K562 (cell line): ENCODE results near the gene MSRB2. TPM values are rescaled to one million over a fixed set of nuclear protein-coding genes. Genes with fewer than 3 reads are reported as not detected.

Experiments used
- ESRRA ChIP-seq: fragments of 450-650 bp; IDR thresholded peaks from 2 replicates; pipeline ENCODE4 v1.6.1; 2014; ENCODE audit warnings: low read depth, mild to moderate bottlenecking, moderate library complexity, borderline replicate concordance
- FOSL1 ChIP-seq: fragments of 200-800 bp; sonication (Bioruptor generic); conservative IDR thresholded peaks from 2 replicates; pipeline ENCODE4 v1.6.1; 2016; ENCODE audit warnings: missing genetic modification characterization, missing compliant biosample characterization
- FOXJ2 ChIP-seq: fragments of 200-800 bp; sonication (Bioruptor generic); IDR thresholded peaks from 2 replicates; pipeline ENCODE4 v1.6.1; 2016; ENCODE audit warnings: missing genetic modification characterization, missing compliant biosample characterization
- HDAC6 ChIP-seq: IDR thresholded peaks from 2 replicates; pipeline ENCODE4 v1.6.1; 2012; ENCODE audit warnings: low read depth, mild to moderate bottlenecking, control low read depth, inconsistent platforms, low read length, moderate library complexity
- NBN ChIP-seq: fragments of 450-650 bp; IDR thresholded peaks from 2 replicates; pipeline ENCODE4 v1.6.1; 2016; ENCODE audit warnings: low read depth, mild to moderate bottlenecking
- NEUROD1 ChIP-seq: fragments of 150-350 bp; IDR thresholded peaks from 2 replicates; pipeline ENCODE4 v1.6.1; 2014; ENCODE audit warnings: borderline replicate concordance, low read length, low read depth; ENCODE audit not compliant: partially characterized antibody
- NFYB ChIP-seq: IDR thresholded peaks from 2 replicates; pipeline ENCODE4 v1.6.1; 2011; ENCODE audit warnings: mild to moderate bottlenecking, moderate library complexity; ENCODE audit not compliant: insufficient read length; ENCODE audit errors: extremely low read depth
- OTX1 ChIP-seq: fragments of 450-650 bp; formaldehyde crosslinking; IDR thresholded peaks from 2 replicates; pipeline ENCODE4 v1.4.0; 2022; ENCODE audit warnings: mild to moderate bottlenecking
- RNF2 ChIP-seq: sonication (generic); IDR thresholded peaks from 2 replicates; pipeline ENCODE4 v1.6.1; 2016
- SUPT5H ChIP-seq: fragments of 450-650 bp; IDR thresholded peaks from 2 replicates; pipeline ENCODE4 v1.6.1; 2016
- ZFP30 ChIP-seq: fragments of 250-450 bp; sonication (Bioruptor Pico); IDR thresholded peaks from 2 replicates; pipeline ENCODE4 v1.8.0; 2022; ENCODE audit warnings: moderate library complexity, mild to moderate bottlenecking, inconsistent platforms, borderline replicate concordance
- ZKSCAN1 ChIP-seq: fragments of 150-350 bp; IDR thresholded peaks from 2 replicates; pipeline ENCODE4 v1.6.1; 2016; ENCODE audit warnings: low read depth, low read length
- ZNF140 ChIP-seq: fragments of 250-450 bp; sonication (Bioruptor Pico); IDR thresholded peaks from 2 replicates; pipeline ENCODE4 v1.8.0; 2021; ENCODE audit warnings: moderate library complexity, mild to moderate bottlenecking, inconsistent platforms
- ZNF436 ChIP-seq: fragments of 250-450, 450-650 bp; sonication (Bioruptor Pico); formaldehyde crosslinking; IDR thresholded peaks from 2 replicates; pipeline ENCODE4 v1.7.0; 2020; ENCODE audit warnings: mild to moderate bottlenecking
- polyA plus RNA-seq, 8 experiments: library from polyadenylated mRNA; depleted of rRNA in 4 of 8; stranded (reverse) in 5 of 8; unstranded in 3 of 8; fragments of >200 nt; fragmentation: Nextera tagmentation in 2 of 8; fragmentation: Illumina TruSeq in 1 of 8; extraction: Ambion mirVana in 2 of 8; extraction: Trizol in 1 of 8; gene quantifications; 2 replicates each; pipeline versions ENCODE4 v1.2.1 to v1.2.3, GENCODE V29; 2011 to 2014; ENCODE audit warnings: inconsistent platforms in 1 of 8, missing spikeins in 1 of 8
- total RNA-seq, 7 experiments: library from RNA; depleted of rRNA in 6 of 7; stranded (reverse); fragments of >200 nt in 6 of 7; fragmentation: Illumina TruSeq in 2 of 7; extraction: Trizol in 2 of 7; gene quantifications; 2 replicates each; pipeline versions ENCODE4 v1.2.1 to v1.2.3, GENCODE V29; 2011 to 2021; ENCODE audit warnings: low replicate concordance in 1 of 7
- TF ChIP-seq, protein P1 (sequence below): fragments of 450-650 bp; formaldehyde crosslinking; IDR thresholded peaks from 2 replicates; pipeline ENCODE4 v1.4.0; 2022; ENCODE audit warnings: missing genetic modification characterization
- TF ChIP-seq, protein P2 (sequence below): IDR thresholded peaks from 3 replicates; pipeline ENCODE4 v1.6.1; 2011; ENCODE audit warnings: borderline replicate concordance, mild to moderate bottlenecking; ENCODE audit not compliant: insufficient read length, insufficient read depth
- TF ChIP-seq, protein P3 (sequence below): sonication (generic); formaldehyde crosslinking; IDR thresholded peaks from 2 replicates; pipeline ENCODE4 v1.8.0; 2022; ENCODE audit warnings: mild to moderate bottlenecking, missing genetic modification reagents
- TF ChIP-seq, protein P4 (sequence below): fragments of 250-450 bp; sonication (Bioruptor Pico); IDR thresholded peaks from 2 replicates; pipeline ENCODE4 v1.8.0; 2021; ENCODE audit warnings: moderate library complexity, mild to moderate bottlenecking, inconsistent platforms
- TF ChIP-seq, protein P5 (sequence below): fragments of 450-650 bp; IDR thresholded peaks from 2 replicates; pipeline ENCODE4 v1.6.1; 2018; ENCODE audit not compliant: partially characterized antibody
- TF ChIP-seq, protein P6 (sequence below): sonication (generic); formaldehyde crosslinking; IDR thresholded peaks from 2 replicates; pipeline ENCODE4 v1.9.0; 2022; ENCODE audit warnings: mild to moderate bottlenecking, missing genetic modification reagents

MSRB2 gene
- total and polyA plus RNA-seq, 9 of the 15 experiments (the other 6 are each of a cell fraction or from before 2014, with no cell fraction given), result 1.5 to 22.3 (median 5.9) TPM

DNA sequence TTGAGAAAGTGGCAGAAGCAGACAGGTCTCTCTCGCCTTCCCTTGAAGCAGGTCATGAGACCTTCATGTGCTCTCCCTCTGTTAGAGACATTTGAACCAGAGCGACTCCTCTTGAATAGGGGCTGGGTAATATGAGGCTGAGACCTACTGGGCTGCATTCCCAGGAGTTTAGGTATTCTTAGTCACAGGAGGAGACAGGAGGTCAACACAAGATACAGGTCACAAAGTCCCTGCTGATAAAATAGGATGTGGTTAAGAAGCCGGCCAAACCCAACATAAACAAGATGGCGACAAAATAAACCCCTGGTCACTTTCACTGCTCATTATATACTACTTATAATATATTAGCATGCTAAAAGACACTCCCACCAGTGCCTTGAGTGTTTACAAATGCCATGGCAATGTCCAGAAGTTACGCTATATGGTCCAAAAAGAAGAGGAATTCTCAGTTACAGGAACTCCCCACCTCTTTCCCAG, 43.5 kb upstream of the MSRB2 start (continued):
- TF ChIP-seq, protein P1, sequence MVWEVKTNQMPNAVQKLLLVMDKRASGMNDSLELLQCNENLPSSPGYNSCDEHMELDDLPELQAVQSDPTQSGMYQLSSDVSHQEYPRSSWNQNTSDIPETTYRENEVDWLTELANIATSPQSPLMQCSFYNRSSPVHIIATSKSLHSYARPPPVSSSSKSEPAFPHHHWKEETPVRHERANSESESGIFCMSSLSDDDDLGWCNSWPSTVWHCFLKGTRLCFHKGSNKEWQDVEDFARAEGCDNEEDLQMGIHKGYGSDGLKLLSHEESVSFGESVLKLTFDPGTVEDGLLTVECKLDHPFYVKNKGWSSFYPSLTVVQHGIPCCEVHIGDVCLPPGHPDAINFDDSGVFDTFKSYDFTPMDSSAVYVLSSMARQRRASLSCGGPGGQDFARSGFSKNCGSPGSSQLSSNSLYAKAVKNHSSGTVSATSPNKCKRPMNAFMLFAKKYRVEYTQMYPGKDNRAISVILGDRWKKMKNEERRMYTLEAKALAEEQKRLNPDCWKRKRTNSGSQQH (CRISPR knock-in tag), result no peak
- peak; percentile 77; the same call in 1 of the 2 replicates for TF ChIP-seq ESRRA
- TF ChIP-seq FOXJ2 (tag), result no peak
- no peak for TF ChIP-seq NFYB
- TF ChIP-seq, protein P2, sequence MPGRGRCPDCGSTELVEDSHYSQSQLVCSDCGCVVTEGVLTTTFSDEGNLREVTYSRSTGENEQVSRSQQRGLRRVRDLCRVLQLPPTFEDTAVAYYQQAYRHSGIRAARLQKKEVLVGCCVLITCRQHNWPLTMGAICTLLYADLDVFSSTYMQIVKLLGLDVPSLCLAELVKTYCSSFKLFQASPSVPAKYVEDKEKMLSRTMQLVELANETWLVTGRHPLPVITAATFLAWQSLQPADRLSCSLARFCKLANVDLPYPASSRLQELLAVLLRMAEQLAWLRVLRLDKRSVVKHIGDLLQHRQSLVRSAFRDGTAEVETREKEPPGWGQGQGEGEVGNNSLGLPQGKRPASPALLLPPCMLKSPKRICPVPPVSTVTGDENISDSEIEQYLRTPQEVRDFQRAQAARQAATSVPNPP, result no peak
- TF ChIP-seq, protein P3, sequence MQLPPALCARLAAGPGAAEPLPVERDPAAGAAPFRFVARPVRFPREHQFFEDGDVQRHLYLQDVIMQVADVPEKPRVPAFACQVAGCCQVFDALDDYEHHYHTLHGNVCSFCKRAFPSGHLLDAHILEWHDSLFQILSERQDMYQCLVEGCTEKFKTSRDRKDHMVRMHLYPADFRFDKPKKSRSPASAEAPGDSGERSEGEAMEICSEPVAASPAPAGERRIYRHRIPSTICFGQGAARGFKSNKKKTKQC (CRISPR knock-in tag), result no peak
- TF ChIP-seq NBN, result no peak
- no peak for TF ChIP-seq ZNF436
- TF ChIP-seq, protein P4, sequence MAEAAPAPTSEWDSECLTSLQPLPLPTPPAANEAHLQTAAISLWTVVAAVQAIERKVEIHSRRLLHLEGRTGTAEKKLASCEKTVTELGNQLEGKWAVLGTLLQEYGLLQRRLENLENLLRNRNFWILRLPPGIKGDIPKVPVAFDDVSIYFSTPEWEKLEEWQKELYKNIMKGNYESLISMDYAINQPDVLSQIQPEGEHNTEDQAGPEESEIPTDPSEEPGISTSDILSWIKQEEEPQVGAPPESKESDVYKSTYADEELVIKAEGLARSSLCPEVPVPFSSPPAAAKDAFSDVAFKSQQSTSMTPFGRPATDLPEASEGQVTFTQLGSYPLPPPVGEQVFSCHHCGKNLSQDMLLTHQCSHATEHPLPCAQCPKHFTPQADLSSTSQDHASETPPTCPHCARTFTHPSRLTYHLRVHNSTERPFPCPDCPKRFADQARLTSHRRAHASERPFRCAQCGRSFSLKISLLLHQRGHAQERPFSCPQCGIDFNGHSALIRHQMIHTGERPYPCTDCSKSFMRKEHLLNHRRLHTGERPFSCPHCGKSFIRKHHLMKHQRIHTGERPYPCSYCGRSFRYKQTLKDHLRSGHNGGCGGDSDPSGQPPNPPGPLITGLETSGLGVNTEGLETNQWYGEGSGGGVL, result no peak
- TF ChIP-seq, protein P5, sequence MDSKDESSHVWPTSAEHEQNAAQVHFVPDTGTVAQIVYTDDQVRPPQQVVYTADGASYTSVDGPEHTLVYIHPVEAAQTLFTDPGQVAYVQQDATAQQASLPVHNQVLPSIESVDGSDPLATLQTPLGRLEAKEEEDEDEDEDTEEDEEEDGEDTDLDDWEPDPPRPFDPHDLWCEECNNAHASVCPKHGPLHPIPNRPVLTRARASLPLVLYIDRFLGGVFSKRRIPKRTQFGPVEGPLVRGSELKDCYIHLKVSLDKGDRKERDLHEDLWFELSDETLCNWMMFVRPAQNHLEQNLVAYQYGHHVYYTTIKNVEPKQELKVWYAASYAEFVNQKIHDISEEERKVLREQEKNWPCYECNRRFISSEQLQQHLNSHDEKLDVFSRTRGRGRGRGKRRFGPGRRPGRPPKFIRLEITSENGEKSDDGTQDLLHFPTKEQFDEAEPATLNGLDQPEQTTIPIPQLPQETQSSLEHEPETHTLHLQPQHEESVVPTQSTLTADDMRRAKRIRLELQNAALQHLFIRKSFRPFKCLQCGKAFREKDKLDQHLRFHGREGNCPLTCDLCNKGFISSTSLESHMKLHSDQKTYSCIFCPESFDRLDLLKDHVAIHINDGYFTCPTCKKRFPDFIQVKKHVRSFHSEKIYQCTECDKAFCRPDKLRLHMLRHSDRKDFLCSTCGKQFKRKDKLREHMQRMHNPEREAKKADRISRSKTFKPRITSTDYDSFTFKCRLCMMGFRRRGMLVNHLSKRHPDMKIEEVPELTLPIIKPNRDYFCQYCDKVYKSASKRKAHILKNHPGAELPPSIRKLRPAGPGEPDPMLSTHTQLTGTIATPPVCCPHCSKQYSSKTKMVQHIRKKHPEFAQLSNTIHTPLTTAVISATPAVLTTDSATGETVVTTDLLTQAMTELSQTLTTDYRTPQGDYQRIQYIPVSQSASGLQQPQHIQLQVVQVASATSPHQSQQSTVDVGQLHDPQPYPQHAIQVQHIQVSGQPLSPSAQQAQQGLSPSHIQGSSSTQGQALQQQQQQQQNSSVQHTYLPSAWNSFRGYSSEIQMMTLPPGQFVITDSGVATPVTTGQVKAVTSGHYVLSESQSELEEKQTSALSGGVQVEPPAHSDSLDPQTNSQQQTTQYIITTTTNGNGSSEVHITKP, result no peak
- peak; percentile 27; the same call in 1 of the 2 replicates for TF ChIP-seq RNF2
- TF ChIP-seq NEUROD1, result no peak
- TF ChIP-seq OTX1, result no peak
- TF ChIP-seq HDAC6, result no peak
- no peak for TF ChIP-seq SUPT5H
- TF ChIP-seq, protein P6, sequence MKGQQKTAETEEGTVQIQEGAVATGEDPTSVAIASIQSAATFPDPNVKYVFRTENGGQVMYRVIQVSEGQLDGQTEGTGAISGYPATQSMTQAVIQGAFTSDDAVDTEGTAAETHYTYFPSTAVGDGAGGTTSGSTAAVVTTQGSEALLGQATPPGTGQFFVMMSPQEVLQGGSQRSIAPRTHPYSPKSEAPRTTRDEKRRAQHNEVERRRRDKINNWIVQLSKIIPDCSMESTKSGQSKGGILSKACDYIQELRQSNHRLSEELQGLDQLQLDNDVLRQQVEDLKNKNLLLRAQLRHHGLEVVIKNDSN (CRISPR knock-in tag), result no peak
- no peak for TF ChIP-seq ZFP30 (CRISPR knock-in tag)
- TF ChIP-seq ZNF140 (CRISPR knock-in tag), result no peak
- peak; percentile 69; the same call in 1 of the 2 replicates for TF ChIP-seq FOSL1 (tag)
- no peak for TF ChIP-seq ZKSCAN1
